AG04449 (cell line): ENCODE measurements around the gene METTL24.

ENCODE experiments used
- CTCF ChIA-PET: fragments of 350-600 bp; formaldehyde crosslinking; extraction: SDS; loops from one replicate; lab custom pipeline; 2021; ENCODE audit warnings: antibody characterized with exemption; lab: Yijun Ruan, JAX
- POLR2A ChIA-PET: fragments of 400-600, 350-600 bp; formaldehyde crosslinking; extraction: SDS; loops from one replicate; lab custom pipeline; 2020; ENCODE audit warnings: antibody characterized with exemption, inconsistent platforms; lab: Yijun Ruan, JAX
- DNase-seq: peaks from one replicate; pipeline ENCODE4 v3.0.0-alpha.2; 2010; ENCODE audit warnings: low read depth, low spot score
- H3K4me3 ChIP-seq: 2 replicates; pipeline ENCODE4 v1.5.1; 2011; ENCODE audit warnings: low read depth, mild to moderate bottlenecking, control low read depth, low read length
- TF ChIP-seq, protein P1 (sequence below): IDR thresholded peaks from one replicate; pipeline ENCODE4 v1.5.1; 2011; ENCODE audit warnings: mild to moderate bottlenecking, moderate library complexity, low read length, control low read depth, inconsistent platforms; ENCODE audit not compliant: insufficient read depth; ENCODE audit errors: missing control alignments

METTL24 gene

DNA sequence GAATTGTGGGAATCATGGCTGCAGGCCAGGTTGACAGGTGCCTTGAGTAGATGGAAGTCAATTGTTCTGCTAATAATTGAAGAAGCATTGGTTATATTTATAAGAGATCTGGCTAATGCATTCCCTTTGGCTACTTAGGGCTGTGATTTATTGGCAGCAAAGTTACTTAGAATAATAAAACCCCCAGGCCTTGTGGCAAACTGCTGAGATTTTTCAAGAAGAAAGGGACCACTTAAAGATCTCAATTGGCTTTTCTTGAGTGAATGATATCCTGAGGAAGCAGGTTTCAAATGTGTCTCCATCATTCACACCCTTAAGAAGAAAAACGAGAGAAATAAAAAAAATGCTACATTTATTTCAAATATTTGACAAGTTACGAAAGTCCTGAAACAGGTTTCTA, 29.8 kb upstream of the METTL24 start:
- DNase-seq: no peak
- CTCF ChIA-PET: interaction anchor here (4.1 to 8.4 kb wide), 5 partner anchors 22 to 684 kb away, joined by 14 to 80 read pairs (median 38); partner anchors contain the start of genes CDC40 and WASF1
- TF ChIP-seq, protein P1, sequence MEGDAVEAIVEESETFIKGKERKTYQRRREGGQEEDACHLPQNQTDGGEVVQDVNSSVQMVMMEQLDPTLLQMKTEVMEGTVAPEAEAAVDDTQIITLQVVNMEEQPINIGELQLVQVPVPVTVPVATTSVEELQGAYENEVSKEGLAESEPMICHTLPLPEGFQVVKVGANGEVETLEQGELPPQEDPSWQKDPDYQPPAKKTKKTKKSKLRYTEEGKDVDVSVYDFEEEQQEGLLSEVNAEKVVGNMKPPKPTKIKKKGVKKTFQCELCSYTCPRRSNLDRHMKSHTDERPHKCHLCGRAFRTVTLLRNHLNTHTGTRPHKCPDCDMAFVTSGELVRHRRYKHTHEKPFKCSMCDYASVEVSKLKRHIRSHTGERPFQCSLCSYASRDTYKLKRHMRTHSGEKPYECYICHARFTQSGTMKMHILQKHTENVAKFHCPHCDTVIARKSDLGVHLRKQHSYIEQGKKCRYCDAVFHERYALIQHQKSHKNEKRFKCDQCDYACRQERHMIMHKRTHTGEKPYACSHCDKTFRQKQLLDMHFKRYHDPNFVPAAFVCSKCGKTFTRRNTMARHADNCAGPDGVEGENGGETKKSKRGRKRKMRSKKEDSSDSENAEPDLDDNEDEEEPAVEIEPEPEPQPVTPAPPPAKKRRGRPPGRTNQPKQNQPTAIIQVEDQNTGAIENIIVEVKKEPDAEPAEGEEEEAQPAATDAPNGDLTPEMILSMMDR: no peak
- H3K4me3 ChIP-seq: no peak overlapping the region
- POLR2A ChIA-PET: no interaction called here

- POLR2A ChIA-PET: no interaction called here
Measured at GRCh38 chr6:110385458-110385863, 27.3 kb upstream of the METTL24 start.

DNA sequence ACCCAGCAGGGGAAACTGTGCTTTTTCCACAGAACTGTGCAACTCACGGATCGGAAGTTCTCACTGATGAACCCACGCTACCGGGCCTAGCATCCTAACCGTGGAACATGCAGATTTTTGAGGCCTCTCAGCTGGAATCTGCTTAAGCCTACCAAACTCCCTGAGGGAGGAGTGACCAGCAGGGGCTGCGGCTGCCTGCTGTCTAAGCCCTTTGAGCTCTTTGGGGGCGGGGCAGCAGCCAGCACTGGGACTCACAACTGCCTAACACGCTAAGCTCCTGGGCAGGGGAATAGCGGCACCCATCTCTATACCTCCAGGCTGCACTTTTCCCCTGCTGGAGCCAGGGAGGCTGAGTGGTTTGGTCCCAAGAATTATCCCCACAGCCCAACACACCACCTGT, 20.4 kb upstream of the METTL24 start:
- POLR2A ChIA-PET: no interaction called here
- no peak for DNase-seq
- CTCF ChIA-PET: no interaction called here
- no peak overlapping the region for H3K4me3 ChIP-seq
- TF ChIP-seq, protein P1: no peak

More at GRCh38 chr6:110385458-110385863, 27.3 kb upstream of the METTL24 start:
- DNase-seq: no peak
- TF ChIP-seq, protein P1: no peak
- CTCF ChIA-PET: interaction anchor here (0.9 kb wide), 1 partner anchor 346 kb away, joined by 4 read pairs; no protein-coding TSS in a partner anchor
- no peak overlapping the region for H3K4me3 ChIP-seq

GRCh38 chr6:110369066-110369465, 10.9 kb upstream of the METTL24 start:
- DNase-seq: no peak
- no peak overlapping the region for H3K4me3 ChIP-seq
- POLR2A ChIA-PET: no interaction called here
- TF ChIP-seq, protein P1: no peak
- CTCF ChIA-PET: no interaction called here

- no peak for DNase-seq
- TF ChIP-seq, protein P1: no peak
- no peak overlapping the region for H3K4me3 ChIP-seq
- ChIA-PET CTCF (no interaction called here), POLR2A (no interaction called here)
Measured at GRCh38 chr6:110368284-110368683, 10.1 kb upstream of the METTL24 start.

GRCh38 chr6:110367825-110368224, 9.7 kb upstream of the METTL24 start:
- ChIA-PET POLR2A (no interaction called here), CTCF (no interaction called here)
- no peak for DNase-seq
- TF ChIP-seq, protein P1: no peak
- H3K4me3 ChIP-seq: no peak overlapping the region
